ENCODE measurements around the gene KCND3.

KCND3 gene

GRCh38 chr1:111989531-111990025 lies at the start of gene KCND3:
Gene KCND3, minus strand, starts transcription at chr1:111989668.
- DNase-seq (ENCODE audit: extremely low read depth in 1 of 2, low read depth in 1 of 2): no peak

GRCh38 chr1:112034277-112034676 lies 44.8 kb upstream of the KCND3 start:
- no peak for DNase-seq (ENCODE audit: extremely low read depth in 1 of 2, low read depth in 1 of 2)

- DNase-seq (ENCODE audit: extremely low read depth in 1 of 2, low read depth in 1 of 2): no peak
These were observed 44.1 kb upstream of the KCND3 start for GRCh38 chr1:112033439-112034120.

- DNase-seq (ENCODE audit: extremely low read depth in 1 of 2, low read depth in 1 of 2): no peak
These were observed 40.7 kb upstream of the KCND3 start for GRCh38 chr1:112030157-112030556.

GRCh38 chr1:112027696-112028095 lies 38.2 kb upstream of the KCND3 start:
- DNase-seq (ENCODE audit: extremely low read depth in 1 of 2, low read depth in 1 of 2): no peak

- no peak for DNase-seq (ENCODE audit: extremely low read depth in 1 of 2, low read depth in 1 of 2)
These were observed 37.0 kb upstream of the KCND3 start for GRCh38 chr1:112026501-112026900.

- no peak for DNase-seq (ENCODE audit: extremely low read depth in 1 of 2, low read depth in 1 of 2)
These were observed 36.5 kb upstream of the KCND3 start for GRCh38 chr1:112026016-112026415.

GRCh38 chr1:112021263-112021662 lies 31.8 kb upstream of the KCND3 start:
- DNase-seq (ENCODE audit: extremely low read depth in 1 of 2, low read depth in 1 of 2): no peak

GRCh38 chr1:112017183-112017582 lies 27.7 kb upstream of the KCND3 start:
- no peak for DNase-seq (ENCODE audit: extremely low read depth in 1 of 2, low read depth in 1 of 2)

- no peak for DNase-seq (ENCODE audit: extremely low read depth in 1 of 2, low read depth in 1 of 2)
These were observed 23.4 kb upstream of the KCND3 start for GRCh38 chr1:112012823-112013222.

GRCh38 chr1:112011202-112011601 lies 21.7 kb upstream of the KCND3 start:
- no peak for DNase-seq (ENCODE audit: extremely low read depth in 1 of 2, low read depth in 1 of 2)

GRCh38 chr1:112007169-112007568 lies 17.7 kb upstream of the KCND3 start:
- DNase-seq (ENCODE audit: extremely low read depth in 1 of 2, low read depth in 1 of 2): no peak

GRCh38 chr1:112006416-112007025 lies 17.1 kb upstream of the KCND3 start:
- DNase-seq (ENCODE audit: extremely low read depth in 1 of 2, low read depth in 1 of 2): no peak

GRCh38 chr1:112004076-112004475 lies 14.6 kb upstream of the KCND3 start:
- DNase-seq (ENCODE audit: extremely low read depth in 1 of 2, low read depth in 1 of 2): no peak

- no peak for DNase-seq (ENCODE audit: extremely low read depth in 1 of 2, low read depth in 1 of 2)
These were observed 13.0 kb upstream of the KCND3 start for GRCh38 chr1:112002514-112002913.

GRCh38 chr1:112001436-112001835 lies 12.0 kb upstream of the KCND3 start:
- DNase-seq (ENCODE audit: extremely low read depth in 1 of 2, low read depth in 1 of 2): no peak

- DNase-seq (ENCODE audit: extremely low read depth in 1 of 2, low read depth in 1 of 2): no peak
These were observed 10.6 kb upstream of the KCND3 start for GRCh38 chr1:112000048-112000447.

GRCh38 chr1:111998332-111998731 lies 8.9 kb upstream of the KCND3 start:
- DNase-seq (ENCODE audit: extremely low read depth in 1 of 2, low read depth in 1 of 2): no peak

- no peak for DNase-seq (ENCODE audit: extremely low read depth in 1 of 2, low read depth in 1 of 2)
These were observed 3.0 kb upstream of the KCND3 start for GRCh38 chr1:111992476-111992875.

- DNase-seq (ENCODE audit: extremely low read depth in 1 of 2, low read depth in 1 of 2): no peak
These were observed 1.6 kb upstream of the KCND3 start for GRCh38 chr1:111990878-111991718.

GRCh38 chr1:111990026-111990877 lies 784 bp upstream of the KCND3 start:
- no peak for DNase-seq (ENCODE audit: extremely low read depth in 1 of 2, low read depth in 1 of 2)

Measured in stimulated activated CD8-positive, alpha-beta memory T cell treated with anti-CD3 and anti-CD28 coated beads, Interleukin-7, amount 100 ng/mL, for 48 hours (primary cell).